ENCODE results near the gene NDUFS8.

NDUFS8 gene

GRCh38 chr11:68002938-68003845 is 27.3 kb upstream of the NDUFS8 start:
- Histone ChIP-seq H3K9ac (no peak overlapping the region), H3K4me3 (ENCODE audit: low read depth, low read length) (peak overlapping the region; percentile 51), H3K9me3 (ENCODE audit: control insufficient read depth, low read length) (no peaks in the 10 kb centered on the region), H3K36me3 (ENCODE audit: control insufficient read depth, insufficient read depth, low read length) (no peaks in the 10 kb centered on the region), H3K79me2 (no peaks in the 10 kb centered on the region), H2AFZ (peak overlapping the region; percentile 75), H3K27ac (no peak overlapping the region), H3K4me1 (no peaks in the 10 kb centered on the region), H3K4me2 (ENCODE audit: low read length) (peak overlapping the region; percentile 59), H3K27me3 (ENCODE audit: control insufficient read depth, insufficient read depth, low read length) (no peaks in the 10 kb centered on the region)
- no peak for TF ChIP-seq CTCF (IDR thresholded peaks at IDR 0.05)

GRCh38 chr11:68003846-68004550 is 26.5 kb upstream of the NDUFS8 start, which contains the start of gene UNC93B1:
Gene UNC93B1 (minus strand): TSS chr11:68004097. CDS start chr11:68004043, 54 bp downstream.
- Histone ChIP-seq H3K4me1 (no peaks in the 10 kb centered on the region), H3K9ac (no peak within 1 kb of the TSS), H3K27ac (no peak within 1 kb of the TSS), H3K27me3 (ENCODE audit: control insufficient read depth, insufficient read depth, low read length) (no peaks in the 10 kb centered on the region), H2AFZ (peak within 1 kb of the TSS; percentile 75), H3K4me3 (ENCODE audit: low read depth, low read length) (peak within 1 kb of the TSS; percentile 51), H3K79me2 (no peaks in the 10 kb centered on the region), H3K9me3 (ENCODE audit: control insufficient read depth, low read length) (no peaks in the 10 kb centered on the region), H3K4me2 (ENCODE audit: low read length) (peak within 1 kb of the TSS; percentile 59), H3K36me3 (ENCODE audit: control insufficient read depth, insufficient read depth, low read length) (no peaks in the 10 kb centered on the region)
- TF ChIP-seq CTCF (IDR thresholded peaks at IDR 0.05): no peak

- H3K36me3 ChIP-seq (ENCODE audit: control insufficient read depth, insufficient read depth, low read length): no peaks in the 10 kb centered on the region
- peak overlapping the region; percentile 37 for H3K4me2 ChIP-seq (ENCODE audit: low read length)
- no peak overlapping the region for H3K9ac ChIP-seq
- H3K27me3 ChIP-seq (ENCODE audit: control insufficient read depth, insufficient read depth, low read length): no peaks in the 10 kb centered on the region
- no peak overlapping the region for H2AFZ ChIP-seq
- H3K4me3 ChIP-seq (ENCODE audit: low read depth, low read length): no peak overlapping the region
- no peaks in the 10 kb centered on the region for H3K9me3 ChIP-seq (ENCODE audit: control insufficient read depth, low read length)
- no peaks in the 10 kb centered on the region for H3K79me2 ChIP-seq
- no peak for TF ChIP-seq CTCF (IDR thresholded peaks at IDR 0.05)
- no peaks in the 10 kb centered on the region for H3K4me1 ChIP-seq
- H3K27ac ChIP-seq: no peak overlapping the region
These were observed 25.7 kb upstream of the NDUFS8 start for GRCh38 chr11:68004551-68005335.

- Histone ChIP-seq H3K4me1 (no peaks in the 10 kb centered on the region), H2AFZ (no peak overlapping the region), H3K9ac (no peak overlapping the region), H3K9me3 (ENCODE audit: control insufficient read depth, low read length) (no peaks in the 10 kb centered on the region), H3K79me2 (no peaks in the 10 kb centered on the region), H3K27me3 (ENCODE audit: control insufficient read depth, insufficient read depth, low read length) (no peaks in the 10 kb centered on the region), H3K27ac (no peak overlapping the region), H3K4me3 (ENCODE audit: low read depth, low read length) (no peak overlapping the region), H3K4me2 (ENCODE audit: low read length) (no peak overlapping the region), H3K36me3 (ENCODE audit: control insufficient read depth, insufficient read depth, low read length) (no peaks in the 10 kb centered on the region)
- no peak for TF ChIP-seq CTCF (IDR thresholded peaks at IDR 0.05)
These were observed 23.8 kb upstream of the NDUFS8 start for GRCh38 chr11:68006606-68007166.
